Activated naive CD8-positive, alpha-beta T cell treated with anti-CD3 and anti-CD28 coated beads for 36 hours (primary cell): ENCODE results near the gene SPDYC. TPM values are rescaled to one million over a fixed set of nuclear protein-coding genes. Genes with fewer than 3 reads are reported as not detected.
A peak's percentile ranks its signal among the peaks of the same experiment; 100 is the strongest.

ENCODE experiments used
- DNase-seq: peaks from one replicate; pipeline ENCODE4 v3.0.0; 2021
- H3K27ac Mint-ChIP-seq: one replicate; pipeline ENCODE4 v1.8.0; 2022; ENCODE audit warnings: mild to moderate bottlenecking, moderate library complexity, mixed read lengths
- H3K27me3 Mint-ChIP-seq: one replicate; pipeline ENCODE4 v1.8.0; 2022; ENCODE audit warnings: mild to moderate bottlenecking, mixed read lengths
- H3K36me3 Mint-ChIP-seq: one replicate; pipeline ENCODE4 v1.8.0; 2021; ENCODE audit warnings: mild to moderate bottlenecking, mixed read lengths
- H3K4me1 Mint-ChIP-seq: one replicate; pipeline ENCODE4 v1.8.0; 2021; ENCODE audit warnings: mixed read lengths
- H3K4me3 Mint-ChIP-seq: one replicate; pipeline ENCODE4 v1.8.0; 2022; ENCODE audit warnings: mild to moderate bottlenecking, moderate library complexity, mixed read lengths
- H3K9me3 Mint-ChIP-seq: one replicate; pipeline ENCODE4 v1.8.0; 2022; ENCODE audit warnings: mixed read lengths
- total RNA-seq, 2 experiments: library from RNA; stranded (reverse); gene quantifications; one replicate each; pipeline ENCODE4 v1.2.3, GENCODE V29; 2021

Gene SPDYC
- total RNA-seq, 2 experiments from 2014 or later: not detected

DNA sequence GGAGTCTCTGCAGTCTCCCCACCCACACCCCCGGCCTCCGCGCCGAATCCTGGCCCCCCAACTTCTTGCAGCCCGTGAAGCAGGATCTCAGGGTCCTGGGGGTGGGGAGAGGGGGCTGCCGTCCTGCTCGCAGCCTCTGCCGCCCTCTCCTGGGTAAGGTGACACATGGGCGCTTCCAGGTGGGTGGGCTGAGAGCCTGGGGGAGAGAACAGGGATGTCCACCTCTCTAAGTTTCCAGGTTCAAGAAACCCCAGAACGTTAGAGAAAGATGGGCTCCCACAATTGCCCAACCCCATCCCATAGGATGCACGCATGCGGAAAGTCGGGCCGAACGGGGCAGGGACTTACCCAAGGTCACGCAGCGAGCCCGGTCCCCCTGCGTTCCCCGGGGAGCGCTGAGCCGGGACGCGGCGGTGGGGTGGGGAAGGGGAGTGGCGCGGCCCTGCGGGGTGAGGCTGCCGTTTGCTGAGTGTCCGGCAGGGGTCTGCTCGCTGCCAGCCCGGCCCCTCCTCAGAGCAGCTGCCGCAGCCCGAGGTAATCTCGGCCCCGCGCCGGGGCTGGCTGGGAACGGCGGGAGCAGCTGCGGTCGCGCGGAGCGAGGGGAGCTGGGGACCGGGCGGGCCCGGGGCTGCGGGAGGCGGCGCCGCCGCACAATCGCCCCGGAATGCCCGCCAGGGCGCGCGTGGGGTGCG lies 11.0 kb downstream of the SPDYC start:
- H3K9me3 Mint-ChIP-seq: no peaks in the 10 kb centered on the region
- peaks cover 10% of the 10 kb centered on the region for H3K4me1 Mint-ChIP-seq
- H3K27me3 Mint-ChIP-seq: no peaks in the 10 kb centered on the region
- no peaks in the 10 kb centered on the region for H3K36me3 Mint-ChIP-seq
- H3K27ac Mint-ChIP-seq: peak overlapping the region; percentile 39
- H3K4me3 Mint-ChIP-seq: peak overlapping the region; percentile 84
- DNase-seq: peak; percentile 74

GRCh38 chr11:65181569-65182257 lies 11.7 kb downstream of the SPDYC start, which contains the start of gene CAPN1:
Gene CAPN1 (plus strand): TSS chr11:65181928. CDS start chr11:65182702, 774 bp downstream.
- Mint-ChIP-seq H3K36me3 (no peaks in the 10 kb centered on the region), H3K9me3 (no peaks in the 10 kb centered on the region), H3K4me1 (peaks cover 10% of the 10 kb centered on the region), H3K27ac (peak within 1 kb of the TSS; percentile 81), H3K27me3 (no peaks in the 10 kb centered on the region), H3K4me3 (peak within 1 kb of the TSS; percentile 91)
- DNase-seq: peak; percentile 70

DNA sequence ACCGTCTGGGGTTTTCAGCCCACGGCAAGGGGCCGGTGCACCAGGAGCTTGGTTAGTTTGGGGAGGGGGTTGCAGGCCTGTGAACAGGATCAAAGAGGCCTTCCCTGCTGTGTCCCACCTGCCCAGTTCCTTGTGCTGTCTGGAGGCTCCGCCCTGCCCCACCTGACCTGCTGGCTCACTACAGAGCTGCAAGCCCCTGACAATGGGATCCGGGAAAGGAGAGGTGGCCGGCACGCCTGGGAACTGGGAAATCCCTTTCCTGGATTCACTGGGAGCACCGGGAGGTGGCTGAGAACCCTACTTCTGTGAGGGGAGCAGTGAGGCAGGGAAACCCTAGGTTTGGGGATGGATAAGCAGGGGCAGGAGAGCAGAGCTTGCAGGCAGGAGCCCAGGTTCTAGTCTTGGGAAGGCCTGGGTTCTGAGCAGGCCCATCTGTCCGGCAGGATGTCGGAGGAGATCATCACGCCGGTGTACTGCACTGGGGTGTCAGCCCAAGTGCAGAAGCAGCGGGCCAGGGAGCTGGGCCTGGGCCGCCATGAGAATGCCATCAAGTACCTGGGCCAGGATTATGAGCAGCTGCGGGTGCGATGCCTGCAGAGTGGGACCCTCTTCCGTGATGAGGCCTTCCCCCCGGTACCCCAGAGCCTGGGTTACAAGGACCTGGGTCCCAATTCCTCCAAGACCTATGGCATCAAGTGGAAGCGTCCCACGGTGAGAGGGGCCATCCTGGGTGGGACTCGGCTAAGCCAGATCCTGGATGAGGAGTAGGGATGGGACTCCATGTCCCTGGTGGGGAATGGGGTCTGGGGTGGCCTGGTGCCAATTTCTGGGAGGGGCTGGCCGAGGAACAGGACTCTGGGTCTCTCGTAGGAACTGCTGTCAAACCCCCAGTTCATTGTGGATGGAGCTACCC lies 12.5 kb downstream of the SPDYC start:
- Mint-ChIP-seq H3K9me3 (no peaks in the 10 kb centered on the region), H3K4me1 (peaks cover 10% of the 10 kb centered on the region), H3K27ac (peak overlapping the region; percentile 74), H3K27me3 (no peaks in the 10 kb centered on the region), H3K4me3 (peak overlapping the region; percentile 91), H3K36me3 (no peaks in the 10 kb centered on the region)
- no peak for DNase-seq

GRCh38 chr11:65183201-65183891 lies 13.3 kb downstream of the SPDYC start:
- peaks cover 10% of the 10 kb centered on the region for H3K4me1 Mint-ChIP-seq
- no peak for DNase-seq
- H3K9me3 Mint-ChIP-seq: no peaks in the 10 kb centered on the region
- H3K36me3 Mint-ChIP-seq: no peaks in the 10 kb centered on the region
- no peaks in the 10 kb centered on the region for H3K27me3 Mint-ChIP-seq
- H3K4me3 Mint-ChIP-seq: peak overlapping the region; percentile 91
- no peak overlapping the region for H3K27ac Mint-ChIP-seq

DNA sequence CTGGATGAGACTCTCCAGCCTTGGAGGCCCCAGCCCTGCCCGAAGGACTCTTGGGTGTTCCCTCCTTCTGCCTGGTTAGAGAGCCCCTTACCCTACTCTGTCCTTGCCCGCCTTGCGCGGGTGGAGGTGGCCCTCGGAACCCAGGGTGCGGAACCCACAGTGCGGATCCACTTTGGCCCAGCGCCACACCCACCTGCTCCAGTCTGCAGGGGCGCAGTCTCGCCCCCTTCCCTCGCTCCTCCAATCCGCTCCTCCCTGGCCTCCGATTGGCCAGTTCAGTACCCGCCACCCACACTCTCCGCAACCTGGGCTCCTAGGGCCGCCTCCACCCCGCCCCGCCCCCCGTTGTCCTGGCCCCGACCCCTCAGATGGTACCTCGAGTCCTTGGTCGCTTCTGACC lies 14.1 kb downstream of the SPDYC start:
- H3K27ac Mint-ChIP-seq: no peak overlapping the region
- no peaks in the 10 kb centered on the region for H3K9me3 Mint-ChIP-seq
- no peak for DNase-seq
- H3K36me3 Mint-ChIP-seq: no peaks in the 10 kb centered on the region
- H3K4me1 Mint-ChIP-seq: peaks cover 10% of the 10 kb centered on the region
- no peak overlapping the region for H3K4me3 Mint-ChIP-seq
- no peaks in the 10 kb centered on the region for H3K27me3 Mint-ChIP-seq

GRCh38 chr11:65185171-65185570 lies 15.1 kb downstream of the SPDYC start:
- DNase-seq: no peak
- H3K9me3 Mint-ChIP-seq: no peaks in the 10 kb centered on the region
- no peaks in the 10 kb centered on the region for H3K36me3 Mint-ChIP-seq
- H3K27ac Mint-ChIP-seq: no peak overlapping the region
- no peaks in the 10 kb centered on the region for H3K27me3 Mint-ChIP-seq
- no peak overlapping the region for H3K4me3 Mint-ChIP-seq
- H3K4me1 Mint-ChIP-seq: peaks cover 10% of the 10 kb centered on the region

- H3K27me3 Mint-ChIP-seq: no peaks in the 10 kb centered on the region
- H3K9me3 Mint-ChIP-seq: no peaks in the 10 kb centered on the region
- no peak overlapping the region for H3K27ac Mint-ChIP-seq
- H3K4me3 Mint-ChIP-seq: no peak overlapping the region
- DNase-seq: no peak
- peaks cover 10% of the 10 kb centered on the region for H3K4me1 Mint-ChIP-seq
- no peaks in the 10 kb centered on the region for H3K36me3 Mint-ChIP-seq
Observed at GRCh38 chr11:65185869-65186341, 15.9 kb downstream of the SPDYC start.

DNA sequence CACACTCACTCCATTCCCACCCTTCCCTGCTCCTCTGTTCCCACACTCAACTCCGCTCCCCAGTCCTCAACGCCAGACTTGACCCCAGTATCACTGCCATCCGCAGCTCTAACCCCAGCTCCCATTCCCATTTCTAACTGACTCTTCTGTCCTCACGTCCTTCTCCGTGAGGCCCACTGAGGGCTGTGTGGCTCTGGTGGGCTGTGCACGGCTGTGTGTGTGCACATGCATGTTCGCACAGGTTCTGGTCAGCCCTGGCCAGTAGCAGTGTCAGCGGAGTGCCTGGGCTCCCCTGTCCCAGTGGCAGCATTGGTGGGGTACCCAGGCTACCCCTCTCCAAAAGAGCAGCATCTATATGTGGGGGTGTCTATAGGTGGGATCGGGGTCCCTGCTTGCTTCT lies 16.7 kb downstream of the SPDYC start:
- Mint-ChIP-seq H3K4me3 (no peak overlapping the region), H3K27me3 (no peaks in the 10 kb centered on the region), H3K36me3 (no peaks in the 10 kb centered on the region), H3K4me1 (peaks cover 10% of the 10 kb centered on the region), H3K9me3 (no peaks in the 10 kb centered on the region), H3K27ac (no peak overlapping the region)
- DNase-seq: no peak

DNA sequence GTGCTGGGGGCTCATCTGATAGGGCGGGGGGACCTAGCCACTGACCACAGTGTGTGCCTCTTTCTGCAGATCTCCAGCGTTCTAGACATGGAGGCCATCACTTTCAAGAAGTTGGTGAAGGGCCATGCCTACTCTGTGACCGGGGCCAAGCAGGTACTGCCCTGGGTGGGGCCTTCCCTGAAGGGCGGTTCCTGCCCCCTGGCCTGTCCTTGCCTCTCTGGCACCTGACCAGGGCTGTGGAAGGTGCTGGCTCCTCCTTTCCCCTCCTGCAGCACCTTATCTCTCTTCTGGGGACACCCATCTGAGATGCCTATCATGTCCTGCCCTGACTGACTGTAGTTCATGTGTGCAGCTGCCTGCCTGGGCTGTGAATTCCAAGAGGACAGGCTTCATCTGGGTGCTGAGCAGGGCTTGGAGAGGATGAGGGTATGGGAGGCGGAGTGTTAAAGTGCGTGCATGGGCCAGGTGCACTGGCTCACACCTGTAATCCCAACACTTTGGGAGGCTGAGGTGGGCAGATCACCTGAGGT lies 17.2 kb downstream of the SPDYC start:
- DNase-seq: no peak
- Mint-ChIP-seq H3K36me3 (no peaks in the 10 kb centered on the region), H3K9me3 (no peaks in the 10 kb centered on the region), H3K27me3 (no peaks in the 10 kb centered on the region), H3K27ac (no peak overlapping the region), H3K4me3 (no peak overlapping the region), H3K4me1 (peaks cover 10% of the 10 kb centered on the region)

DNA sequence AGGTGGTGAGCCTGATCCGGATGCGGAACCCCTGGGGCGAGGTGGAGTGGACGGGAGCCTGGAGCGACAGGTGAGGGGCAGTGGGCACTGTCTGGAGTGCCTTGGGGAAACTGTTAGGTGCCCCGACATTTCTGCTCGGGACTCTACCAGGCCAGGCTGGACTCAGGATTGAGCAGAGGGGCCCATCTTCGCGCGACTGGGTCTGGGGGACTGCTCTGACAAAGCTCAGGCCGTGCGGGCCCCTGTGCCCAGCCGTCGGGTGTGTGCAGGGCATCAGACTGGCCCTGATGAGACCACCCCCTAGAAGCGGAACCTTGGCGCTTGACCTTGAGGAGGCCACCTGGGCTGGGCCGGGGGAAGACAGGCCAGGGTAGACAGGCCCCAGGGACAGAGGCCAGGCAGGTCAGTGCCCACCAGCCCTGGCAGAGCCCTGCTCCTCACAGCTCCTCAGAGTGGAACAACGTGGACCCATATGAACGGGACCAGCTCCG lies 18.0 kb downstream of the SPDYC start:
- DNase-seq: no peak
- H3K36me3 Mint-ChIP-seq: no peaks in the 10 kb centered on the region
- no peak overlapping the region for H3K27ac Mint-ChIP-seq
- H3K27me3 Mint-ChIP-seq: no peaks in the 10 kb centered on the region
- H3K4me1 Mint-ChIP-seq: peaks cover 5% of the 10 kb centered on the region
- no peak overlapping the region for H3K4me3 Mint-ChIP-seq
- H3K9me3 Mint-ChIP-seq: no peaks in the 10 kb centered on the region

- H3K27me3 Mint-ChIP-seq: no peaks in the 10 kb centered on the region
- no peak overlapping the region for H3K27ac Mint-ChIP-seq
- no peak for DNase-seq
- H3K9me3 Mint-ChIP-seq: no peaks in the 10 kb centered on the region
- peaks cover 2% of the 10 kb centered on the region for H3K4me1 Mint-ChIP-seq
- H3K4me3 Mint-ChIP-seq: no peak overlapping the region
- no peaks in the 10 kb centered on the region for H3K36me3 Mint-ChIP-seq
Observed at GRCh38 chr11:65188486-65188885, 18.5 kb downstream of the SPDYC start.

DNA sequence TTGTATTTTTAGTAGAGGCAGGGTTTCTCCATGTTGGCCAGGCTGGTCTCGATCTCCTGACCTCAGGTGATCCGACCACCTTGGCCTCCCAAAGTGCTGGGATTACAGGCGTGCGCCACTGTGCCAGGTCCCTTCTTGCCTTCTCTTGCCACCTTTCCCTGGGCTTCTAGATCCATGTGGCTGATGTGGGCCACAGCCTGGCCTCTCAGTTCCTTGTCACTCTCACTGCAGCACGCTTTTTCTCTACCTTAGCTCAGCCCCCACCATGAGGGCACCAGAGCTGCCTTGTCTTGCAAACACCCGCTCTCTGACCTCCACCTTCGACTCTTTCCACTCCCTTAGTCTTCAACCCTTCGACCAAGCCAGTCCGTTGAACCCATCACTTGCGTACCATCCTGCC lies 19.2 kb downstream of the SPDYC start:
- no peak overlapping the region for H3K4me3 Mint-ChIP-seq
- H3K27me3 Mint-ChIP-seq: no peaks in the 10 kb centered on the region
- no peak for DNase-seq
- no peaks in the 10 kb centered on the region for H3K4me1 Mint-ChIP-seq
- H3K9me3 Mint-ChIP-seq: no peaks in the 10 kb centered on the region
- no peaks in the 10 kb centered on the region for H3K36me3 Mint-ChIP-seq
- H3K27ac Mint-ChIP-seq: no peak overlapping the region

DNA sequence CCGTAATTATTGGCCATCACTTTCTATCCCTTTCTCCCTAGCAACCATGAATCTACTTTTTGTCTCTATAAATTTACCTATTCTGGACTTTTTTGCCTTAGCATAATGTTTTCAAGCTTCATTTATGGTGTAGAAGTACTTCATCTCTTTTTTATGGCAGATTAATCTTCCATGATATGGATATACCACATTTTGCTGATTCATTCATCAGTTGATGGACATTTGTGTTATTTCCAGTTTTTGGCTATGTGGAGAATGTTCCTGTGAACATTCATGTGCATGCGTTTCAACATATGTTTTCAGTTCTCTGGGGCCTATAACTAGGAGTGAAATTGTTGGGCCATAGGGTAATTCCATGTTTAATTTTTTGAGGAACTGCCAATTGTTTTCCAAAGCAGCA lies 24.5 kb downstream of the SPDYC start:
- Mint-ChIP-seq H3K27me3 (no peaks in the 10 kb centered on the region), H3K36me3 (peaks cover 8% of the 10 kb centered on the region), H3K4me3 (no peak overlapping the region), H3K27ac (no peak overlapping the region), H3K9me3 (no peaks in the 10 kb centered on the region), H3K4me1 (no peaks in the 10 kb centered on the region)
- no peak for DNase-seq

DNA sequence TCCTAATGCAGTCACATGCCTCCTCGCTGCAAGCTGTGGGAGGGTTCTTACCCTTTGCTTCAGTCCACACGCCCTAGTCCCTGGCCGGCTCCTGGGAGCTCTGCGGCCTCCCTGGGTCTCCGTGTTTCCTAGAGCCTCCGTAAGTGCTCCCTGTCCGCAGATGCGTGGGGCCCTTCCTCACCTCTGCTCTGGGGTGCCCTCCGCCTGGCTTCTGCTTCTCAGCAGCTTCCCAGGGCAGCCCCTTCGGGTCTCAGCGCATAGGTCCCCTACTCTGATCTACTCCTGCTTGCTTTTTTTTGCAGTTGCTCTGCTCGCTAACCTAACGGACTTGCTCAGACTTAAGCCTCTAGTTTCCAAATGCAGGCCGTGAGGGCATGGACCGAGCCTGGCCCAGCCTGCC lies 34.1 kb downstream of the SPDYC start:
- Mint-ChIP-seq H3K27me3 (no peaks in the 10 kb centered on the region), H3K9me3 (no peaks in the 10 kb centered on the region), H3K36me3 (no peaks in the 10 kb centered on the region), H3K4me3 (no peak overlapping the region), H3K27ac (no peak overlapping the region), H3K4me1 (peaks cover 2% of the 10 kb centered on the region)
- DNase-seq: no peak
